EH (cell line): ENCODE measurements around the gene UBL7.

Source experiments
- DNase-seq: peaks from one replicate; pipeline ENCODE4 v3.0.0-alpha.2; 2015; ENCODE audit warnings: low read depth

Gene UBL7

DNA sequence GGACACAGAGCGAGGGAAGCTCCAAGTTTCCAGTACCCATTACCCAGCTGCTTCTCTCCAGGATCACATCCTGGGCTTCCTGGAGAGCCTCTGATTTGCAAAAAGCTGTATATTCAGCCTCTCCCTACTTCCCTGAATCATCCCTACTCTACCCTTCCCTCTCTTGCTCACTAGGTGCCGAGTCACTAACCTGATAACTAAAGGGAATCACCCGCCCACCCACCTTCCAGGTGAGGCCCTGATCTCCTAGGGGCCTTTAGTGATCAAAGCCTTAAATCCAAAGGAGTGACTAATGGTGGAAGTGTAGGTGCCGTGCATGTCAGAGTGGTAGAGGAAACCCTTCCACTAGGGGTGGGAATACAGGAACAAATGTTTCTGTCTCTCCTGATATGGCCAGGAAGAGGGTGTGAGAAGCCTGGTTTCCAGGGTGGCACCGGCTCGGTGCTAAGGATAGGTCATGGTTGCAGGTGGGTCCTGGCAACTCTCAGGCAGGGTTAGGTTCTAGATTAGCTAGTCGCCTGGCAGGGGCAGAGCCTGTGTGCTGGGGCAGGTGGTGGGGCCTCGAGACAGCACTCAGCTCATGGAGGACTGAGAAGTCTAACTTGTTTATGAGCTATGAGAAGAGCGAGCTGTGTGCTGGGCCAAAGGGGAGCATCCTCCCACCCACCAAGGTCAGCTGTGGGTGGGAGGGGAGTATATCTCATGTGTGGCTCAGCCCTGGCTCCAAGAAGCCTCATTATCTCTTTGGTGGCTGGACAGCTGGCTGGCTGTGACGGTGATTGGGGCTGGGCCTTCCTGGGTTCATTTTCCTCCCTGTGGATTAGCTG lies 37.3 kb downstream of the UBL7 start:
- no peak for DNase-seq

DNA sequence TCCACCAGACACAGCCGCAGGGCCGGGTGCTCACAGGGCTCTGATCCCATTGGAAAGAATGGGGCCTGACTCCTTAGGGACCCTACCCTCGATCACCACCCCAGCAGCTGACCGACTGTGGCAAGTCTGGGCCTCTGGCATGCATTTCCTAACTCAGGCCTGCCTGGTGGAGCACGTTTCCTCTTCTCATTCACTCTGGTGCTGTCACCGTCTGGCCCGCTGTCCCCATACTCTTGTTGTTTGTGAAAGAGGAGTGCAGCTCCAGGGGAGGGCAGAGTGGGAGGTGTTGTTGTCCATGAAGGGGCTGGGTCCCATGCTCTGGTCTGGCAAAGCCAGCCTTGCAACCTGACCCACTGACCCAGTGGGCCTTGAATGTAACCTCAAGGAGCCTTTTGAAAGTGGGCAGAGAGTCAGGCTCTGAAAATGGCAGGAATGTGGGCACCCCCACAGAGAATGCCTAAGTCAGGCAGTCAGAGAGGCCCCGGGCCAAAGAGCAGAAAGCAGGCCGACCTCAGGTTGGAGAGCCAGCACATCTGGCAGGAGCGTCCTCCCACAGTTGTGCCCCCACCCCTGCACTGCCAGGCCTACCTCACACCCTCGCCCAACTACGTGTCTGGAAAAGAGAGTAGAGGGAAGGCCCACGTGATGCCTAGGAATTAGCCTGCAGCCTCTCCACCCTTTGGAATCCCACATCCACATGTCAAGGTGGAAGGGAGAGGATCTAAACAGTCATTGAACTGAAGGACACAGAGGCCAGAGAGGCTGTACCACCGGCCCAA lies 38.1 kb downstream of the UBL7 start:
- DNase-seq, result peak; percentile 93

DNA sequence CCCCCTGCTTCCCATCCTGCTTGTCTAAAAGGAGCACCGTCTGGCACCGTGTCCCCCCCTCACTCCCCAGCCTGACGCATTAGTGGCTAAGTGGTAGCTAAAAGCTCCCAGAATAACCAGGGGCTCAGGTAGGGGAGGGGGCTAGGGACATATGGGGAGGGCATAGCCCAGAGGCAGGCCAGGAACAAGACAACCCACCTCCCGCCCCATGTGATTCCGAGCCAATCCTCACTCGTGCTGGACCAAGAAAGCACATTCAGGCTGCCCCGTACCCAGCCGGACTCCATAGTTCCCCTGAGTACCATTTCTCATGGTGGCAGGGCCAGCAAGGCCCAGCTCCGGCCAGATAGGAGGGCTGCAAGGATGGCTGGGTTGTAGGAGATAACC lies 38.7 kb downstream of the UBL7 start:
- no peak for DNase-seq

DNA sequence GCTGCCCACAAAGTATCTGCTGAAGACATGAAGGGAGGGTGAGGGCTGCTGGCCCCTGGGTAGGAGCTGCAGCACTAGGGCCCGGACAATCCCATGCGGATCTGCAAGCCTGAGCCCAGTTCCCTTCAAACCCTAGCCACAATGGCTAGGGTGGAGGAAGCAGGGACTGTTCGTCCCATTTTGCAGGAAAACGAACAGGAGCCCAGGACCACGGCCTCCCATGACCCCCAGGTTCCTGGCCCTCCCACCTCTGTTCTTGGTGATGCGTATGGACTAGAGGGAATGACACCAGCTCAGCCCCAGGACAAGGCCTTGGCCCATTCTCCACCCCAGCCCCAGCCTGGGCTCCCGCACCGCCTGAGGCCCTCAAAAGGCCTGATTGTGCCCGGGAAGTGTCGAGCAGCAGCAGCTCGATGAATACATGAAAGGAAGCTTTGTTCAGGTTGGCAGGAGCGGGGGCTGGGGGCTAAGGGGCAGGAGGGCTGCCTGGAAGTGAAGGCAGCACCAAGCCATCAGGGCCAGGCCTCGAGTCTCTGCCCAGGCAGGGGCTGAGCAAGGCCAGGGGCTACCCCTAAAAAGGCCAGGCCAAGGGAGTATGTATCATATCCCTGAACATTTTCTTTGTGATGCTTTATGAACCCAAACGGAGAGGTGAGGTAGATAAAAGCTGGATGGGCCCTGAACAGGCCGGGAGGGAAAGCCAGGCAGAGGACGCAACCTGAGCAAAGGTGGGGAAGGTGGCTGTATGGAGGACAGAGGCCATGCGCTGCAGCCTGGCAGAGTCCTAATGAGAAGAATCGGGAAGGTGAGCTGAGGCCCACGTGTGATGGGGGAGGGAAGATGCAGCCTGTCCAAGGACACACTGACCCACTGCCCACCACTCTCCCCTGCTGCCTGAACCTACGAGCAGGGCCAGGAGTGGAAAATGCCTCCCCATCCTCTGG lies 39.4 kb downstream of the UBL7 start:
- no peak for DNase-seq

DNA sequence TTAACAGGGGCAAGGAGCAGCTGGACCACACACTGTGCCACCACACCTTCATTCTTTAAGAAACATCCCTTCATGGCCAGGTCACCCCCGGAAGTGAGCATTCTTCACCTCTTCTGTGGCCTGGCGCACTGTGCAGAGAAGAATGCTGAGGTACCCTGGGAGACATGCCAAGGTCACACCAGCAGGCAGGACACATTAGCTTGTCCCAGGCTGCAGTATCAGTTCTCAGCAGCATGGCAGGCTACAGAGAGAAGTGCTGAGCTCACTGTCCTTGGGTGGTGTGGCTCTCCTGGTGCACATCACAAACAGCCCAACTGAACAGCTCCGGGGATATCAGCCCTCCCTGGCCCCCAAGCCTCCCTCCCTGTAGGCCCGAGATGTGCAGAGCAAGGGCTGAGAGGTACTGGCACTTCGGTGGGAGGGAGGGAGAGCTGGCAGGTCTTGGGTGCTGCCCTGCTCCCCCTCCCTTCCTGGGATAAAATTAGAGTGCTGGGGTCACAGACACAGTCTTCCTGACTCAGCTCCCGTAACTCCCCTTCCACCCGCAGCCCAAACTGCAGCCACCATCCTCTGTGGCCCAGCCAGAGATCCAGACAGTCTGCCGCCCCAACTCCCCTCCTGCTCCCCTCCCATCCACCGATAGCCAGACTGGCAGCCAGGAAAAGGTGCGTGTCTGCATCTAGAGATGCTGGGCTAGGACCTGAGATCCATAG lies 40.6 kb downstream of the UBL7 start:
- DNase-seq, result peak; percentile 68

DNA sequence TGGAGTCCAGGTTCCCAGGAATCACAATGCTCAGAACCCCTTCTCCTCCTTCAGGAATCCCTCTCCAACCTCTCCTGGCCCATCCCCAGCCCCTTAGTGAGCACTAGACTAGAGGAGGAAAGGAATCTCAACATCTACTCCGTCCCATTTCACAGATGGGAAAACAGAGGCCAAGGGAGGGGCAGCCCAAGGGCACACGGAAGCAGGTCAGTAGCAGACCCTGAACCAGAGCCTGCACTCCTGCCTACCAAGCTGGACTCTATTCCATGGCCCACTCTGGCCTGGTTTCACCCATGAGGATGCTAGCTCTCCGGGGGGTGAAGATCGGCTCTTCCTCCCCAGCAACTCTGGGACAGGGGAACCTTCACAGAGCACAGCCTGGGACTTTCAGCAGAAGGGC lies 41.5 kb downstream of the UBL7 start:
- DNase-seq, result no peak

DNA sequence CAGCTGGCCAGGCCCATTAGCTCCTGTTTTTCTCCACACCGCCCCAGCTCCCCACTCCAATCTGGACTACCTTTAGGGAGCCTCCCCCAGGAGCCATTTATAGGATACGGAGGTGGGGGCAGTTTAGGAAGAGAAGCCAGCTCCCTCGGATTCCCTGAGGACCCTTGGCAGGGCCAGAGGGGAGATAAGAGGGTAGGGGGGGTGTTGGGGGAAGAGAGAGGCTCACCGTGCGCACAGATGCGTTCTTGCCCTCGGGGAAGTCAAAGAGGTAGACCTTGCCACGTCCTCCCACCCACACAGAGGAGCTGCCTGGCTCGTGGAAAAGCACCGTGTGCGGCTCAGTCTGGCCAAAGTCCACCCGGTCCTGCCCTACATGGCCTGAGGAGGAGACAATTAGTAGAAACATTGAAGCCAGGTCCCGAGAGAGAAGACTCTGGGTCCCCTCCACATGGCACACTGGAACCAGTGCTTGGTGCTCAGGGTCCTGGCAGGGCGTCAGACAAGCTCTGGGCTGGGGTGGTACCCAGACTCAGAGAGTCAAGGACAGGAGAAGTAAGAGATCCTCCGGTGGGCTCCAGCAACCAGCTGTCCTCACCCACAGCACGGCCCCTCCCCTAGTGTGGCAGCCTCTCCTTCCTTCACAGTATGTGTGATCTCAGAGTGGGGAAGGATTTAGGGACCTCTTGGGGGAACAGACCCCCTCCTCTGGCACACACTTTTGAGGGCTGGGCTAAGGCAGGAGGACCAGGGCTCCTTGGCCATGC lies 42.2 kb downstream of the UBL7 start:
- no peak for DNase-seq

DNA sequence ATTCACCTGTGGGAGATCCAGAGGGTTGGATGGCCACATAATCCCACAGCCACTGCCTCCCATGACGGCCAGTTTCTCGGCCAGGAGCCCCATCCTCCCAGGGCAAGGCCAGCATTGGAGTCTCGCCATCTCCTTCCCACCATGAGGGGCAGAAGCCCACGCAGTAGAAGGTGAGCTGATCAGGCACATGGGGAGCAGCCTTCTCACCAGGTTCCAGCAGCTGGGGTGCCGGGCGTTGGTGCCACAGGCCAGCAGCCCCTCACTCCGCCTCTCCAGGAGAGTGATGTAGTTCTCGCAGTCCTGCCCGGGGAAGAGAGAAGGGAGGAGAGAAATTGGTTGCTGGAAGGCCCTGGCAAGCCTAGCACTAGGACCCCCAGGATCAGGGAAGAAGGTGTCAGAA lies 43.3 kb downstream of the UBL7 start:
- no peak for DNase-seq

DNA sequence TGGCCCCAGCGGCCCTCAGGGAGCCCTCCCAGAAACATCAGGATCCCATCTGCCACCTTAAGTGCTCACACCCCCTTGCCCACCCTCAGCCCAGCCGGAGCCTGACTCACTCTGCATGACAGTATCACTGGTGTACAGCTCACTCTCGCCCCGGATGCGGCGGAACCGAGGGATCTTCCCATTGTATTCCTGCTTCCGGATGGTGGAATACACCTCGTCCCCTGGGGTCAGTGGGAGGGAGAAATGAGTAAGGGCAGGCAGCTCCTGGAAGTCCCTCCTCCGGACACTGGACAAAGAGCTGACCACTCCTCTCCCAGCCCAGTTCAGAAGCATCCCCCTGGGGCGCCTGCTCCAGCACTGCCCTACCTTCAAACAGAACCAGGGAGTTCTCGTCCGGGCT lies 43.7 kb downstream of the UBL7 start:
- DNase-seq, result peak; percentile 84

DNA sequence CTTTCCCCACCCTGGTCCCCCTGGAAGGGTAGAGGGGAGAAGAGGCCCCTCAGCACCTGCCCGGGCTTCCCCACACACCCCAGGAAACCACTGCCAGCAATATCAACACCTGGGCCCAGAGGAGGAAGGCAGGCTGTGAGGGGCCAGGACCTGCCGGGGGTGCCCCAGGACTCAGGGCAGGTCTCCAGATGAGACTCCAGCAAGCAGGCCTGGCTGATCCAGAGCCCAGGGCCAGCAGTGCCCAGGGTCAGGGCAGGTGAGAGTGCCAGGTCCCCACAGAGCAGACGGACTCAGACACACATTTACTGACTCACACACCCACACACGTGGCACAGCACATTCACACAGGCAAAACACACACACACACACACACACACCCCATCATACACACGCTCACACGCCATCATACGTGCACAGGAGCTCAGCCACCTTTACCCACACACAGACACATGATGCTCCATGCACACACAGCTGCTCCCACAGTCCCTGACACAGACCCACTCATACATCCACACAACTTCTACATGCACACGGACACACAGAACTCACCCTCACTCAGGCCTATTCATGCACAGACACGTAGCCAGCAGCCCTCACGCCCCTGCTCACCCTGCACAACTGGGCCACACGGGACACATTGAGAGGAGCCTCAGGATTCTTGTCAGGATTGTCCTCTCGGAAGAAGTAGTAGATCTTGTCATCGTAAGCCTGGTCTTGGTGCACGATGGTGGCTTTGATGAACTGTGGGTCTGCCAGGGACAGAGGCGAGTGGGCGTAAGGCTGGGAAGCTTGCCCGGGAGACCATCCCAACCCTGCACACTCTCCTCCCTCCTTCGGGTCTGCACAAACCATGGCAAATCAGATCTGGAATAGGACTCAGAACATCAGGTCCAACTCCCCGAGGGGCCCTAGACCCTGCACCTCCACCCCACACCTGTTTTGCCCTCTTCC lies 44.7 kb downstream of the UBL7 start:
- no peak for DNase-seq

DNA sequence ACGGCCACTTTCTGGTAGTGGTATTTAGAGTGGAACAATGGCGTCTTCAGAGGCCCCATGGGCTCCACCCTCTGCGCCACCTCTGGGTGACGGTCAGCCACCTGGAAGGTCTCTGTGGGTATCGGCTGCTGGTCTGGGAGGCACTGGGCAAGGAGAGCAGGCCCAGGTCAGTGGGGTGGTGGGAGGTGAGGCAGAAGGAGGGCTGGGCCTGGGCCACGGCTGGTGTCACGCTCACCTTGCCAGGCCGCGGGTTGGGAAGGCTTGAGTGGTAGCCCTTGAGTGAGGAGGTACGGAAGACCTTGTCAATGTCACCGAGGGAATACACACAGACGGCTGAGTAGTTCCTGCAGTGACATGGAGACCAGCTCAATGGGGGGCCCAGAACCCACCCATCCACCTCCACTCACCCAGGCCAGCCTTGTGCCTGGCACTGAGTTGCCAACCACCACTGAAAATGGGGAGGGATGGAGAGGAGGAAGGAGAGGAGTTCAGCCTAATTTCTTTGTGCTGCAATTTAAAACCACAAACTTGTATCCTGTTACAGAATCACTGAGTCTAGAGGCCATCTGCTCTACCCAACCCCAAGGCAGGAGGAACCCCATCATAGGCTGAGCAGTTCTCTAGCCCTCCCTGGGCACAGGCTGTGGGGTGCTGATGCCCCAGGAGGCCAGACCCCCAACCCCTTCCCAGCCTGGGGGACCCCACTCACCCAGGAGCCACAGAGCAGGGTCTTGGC lies 46.2 kb downstream of the UBL7 start:
- no peak for DNase-seq

DNA sequence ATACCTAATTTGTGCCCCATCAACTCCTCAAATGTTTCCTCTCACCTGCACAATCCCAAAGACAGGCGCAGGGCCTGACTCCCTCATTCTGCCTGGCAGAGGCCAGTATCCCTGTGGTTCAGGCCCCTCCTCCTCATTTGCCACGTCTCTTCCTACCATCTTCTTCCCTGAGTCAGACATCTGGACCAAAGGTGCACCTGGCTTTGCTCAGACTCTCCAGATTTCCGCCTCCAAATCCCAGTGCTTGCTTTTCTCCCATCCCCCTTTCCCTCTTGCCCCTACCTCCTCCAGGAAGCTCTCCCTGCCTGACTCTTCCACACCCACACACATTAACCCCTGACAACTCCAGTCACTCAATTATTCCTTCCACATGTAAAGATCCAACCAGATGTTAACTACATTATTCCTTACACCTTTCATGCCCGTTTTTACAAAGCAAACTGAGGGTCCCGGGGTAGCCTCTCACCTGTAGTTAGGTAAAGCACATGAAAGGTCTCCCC lies 46.8 kb downstream of the UBL7 start:
- no peak for DNase-seq

DNA sequence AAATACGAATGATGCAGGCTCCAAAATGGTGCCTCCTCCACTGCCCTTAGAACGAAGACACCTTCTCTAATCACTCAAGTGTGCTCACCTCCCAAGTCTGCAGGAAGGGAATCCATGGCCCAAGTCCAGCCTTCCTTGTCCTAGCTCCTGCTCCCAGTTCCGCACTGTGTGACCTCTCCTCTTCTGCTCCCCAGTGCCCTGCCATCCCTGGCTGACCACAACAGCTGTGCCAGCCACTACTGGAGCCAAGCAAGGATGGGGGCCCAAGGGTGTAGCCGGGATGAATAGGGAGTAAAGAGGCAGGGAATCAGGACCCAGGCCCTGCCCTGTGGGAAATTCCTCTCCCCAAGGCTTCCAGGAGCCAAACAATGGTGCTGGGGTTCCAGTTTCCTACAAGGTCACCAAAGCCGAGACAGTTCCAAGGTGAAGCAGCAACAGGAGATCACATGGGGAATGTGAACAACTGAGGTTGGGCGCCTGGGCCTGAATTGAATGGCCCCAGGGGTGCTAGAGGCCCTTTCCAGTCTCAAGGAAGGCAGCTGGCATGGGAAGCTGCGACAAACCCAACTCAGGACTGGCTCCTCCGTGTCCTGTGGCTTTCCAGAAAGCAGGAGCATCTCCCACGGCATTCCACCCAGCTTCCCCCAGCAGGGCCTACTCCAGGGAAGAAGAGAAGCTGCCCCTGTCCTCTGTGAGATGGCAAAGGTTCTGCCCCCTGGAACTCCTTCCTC lies 47.4 kb downstream of the UBL7 start:
- DNase-seq, result no peak

DNA sequence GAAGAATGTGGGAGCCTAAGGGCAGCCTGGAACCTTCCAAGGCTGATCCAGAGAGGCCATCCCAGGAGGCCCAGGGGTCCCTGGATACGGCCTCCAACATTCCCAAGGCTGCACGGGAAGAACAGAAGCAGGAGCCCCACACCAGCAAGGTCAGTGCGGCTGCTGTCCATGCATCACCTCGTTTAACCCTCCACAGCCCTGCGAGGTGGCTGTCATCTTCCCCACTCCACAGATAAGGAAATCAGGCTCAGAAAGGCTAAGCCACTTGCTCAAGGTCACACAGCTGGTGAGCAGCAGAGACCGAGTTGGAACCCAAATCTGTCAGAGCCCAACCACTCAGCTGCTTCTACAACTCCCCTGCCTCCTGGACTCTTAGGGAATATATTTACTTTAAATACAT lies 48.8 kb downstream of the UBL7 start:
- DNase-seq, result no peak

DNA sequence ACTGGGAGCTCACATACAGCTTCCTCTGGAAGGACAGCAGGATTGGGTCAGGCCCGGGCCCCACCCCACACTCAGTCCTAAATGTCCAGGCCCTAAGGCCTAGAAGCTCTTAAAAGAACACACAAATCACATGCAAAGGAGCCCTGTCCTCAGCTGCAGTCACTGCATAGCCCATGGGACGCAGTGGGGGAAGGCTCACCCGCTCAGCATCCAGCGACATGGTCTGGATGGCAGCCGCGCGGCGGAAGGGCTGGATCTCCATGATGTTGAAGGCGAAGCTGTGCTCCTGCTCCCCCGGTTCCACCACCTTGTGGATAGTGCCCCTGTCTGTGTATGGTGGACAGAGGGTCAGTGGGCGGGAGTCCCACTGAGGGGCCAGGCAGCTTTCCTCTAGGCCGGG lies 49.3 kb downstream of the UBL7 start:
- no peak for DNase-seq

DNA sequence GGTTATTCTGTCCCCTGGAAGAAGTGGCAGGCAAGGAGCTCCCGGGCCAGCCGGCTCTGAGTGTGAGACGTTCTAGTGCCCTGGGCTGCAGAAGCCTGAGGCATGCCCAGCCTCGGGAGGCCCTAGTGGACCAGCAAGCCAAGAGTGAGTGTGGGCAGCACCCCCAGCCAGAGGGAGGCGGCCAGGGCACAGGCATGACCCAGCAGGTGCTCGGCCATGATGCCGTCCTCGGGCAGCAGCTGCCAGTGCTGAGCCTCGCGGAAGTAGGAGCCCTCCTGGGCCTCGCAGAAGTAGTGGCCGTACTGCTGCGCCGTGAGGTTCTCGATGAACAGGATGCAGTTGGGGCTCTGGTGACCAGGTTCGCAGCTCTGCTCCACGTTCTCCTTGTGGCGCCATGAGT lies 50.5 kb downstream of the UBL7 start:
- DNase-seq, result no peak

DNA sequence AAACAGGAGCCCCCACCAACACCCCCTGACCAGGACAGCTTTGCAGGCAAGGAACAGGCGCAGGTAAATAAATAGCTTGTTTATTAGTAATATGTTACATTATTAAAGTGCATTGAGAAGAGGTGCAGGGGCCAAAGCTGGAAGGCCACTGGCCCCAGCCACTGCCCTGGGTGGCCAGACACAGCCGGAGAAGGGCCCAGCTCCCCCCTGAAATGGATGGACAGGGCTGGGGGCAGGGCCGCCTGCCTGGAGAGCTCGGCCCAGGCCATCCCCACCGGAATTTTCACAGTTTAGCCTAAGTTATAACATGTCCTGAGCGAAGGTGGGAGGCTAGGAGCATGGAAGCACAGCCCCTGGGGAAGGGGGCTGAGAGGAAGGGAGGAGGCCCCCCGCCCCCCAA lies 51.7 kb downstream of the UBL7 start:
- DNase-seq, result no peak

DNA sequence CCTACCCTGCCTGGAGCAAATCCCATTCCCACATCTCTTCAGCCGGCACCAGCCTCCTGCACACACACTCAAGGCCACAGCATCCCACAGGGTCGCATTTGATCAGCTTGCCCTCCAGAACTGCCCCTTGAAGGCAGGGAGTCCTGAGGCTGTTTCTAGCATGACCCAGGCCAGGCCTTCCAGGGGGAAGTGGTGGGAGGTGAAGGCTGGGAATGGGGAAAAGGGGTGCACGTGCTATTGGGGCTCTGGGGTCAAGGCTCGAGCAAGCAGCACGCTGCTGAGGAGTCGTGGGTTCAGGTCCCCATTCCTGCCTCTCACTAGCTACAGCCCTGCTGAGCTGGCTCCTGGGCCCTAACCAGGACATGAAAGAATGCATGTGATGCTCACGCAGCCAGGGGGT lies 52.1 kb downstream of the UBL7 start:
- DNase-seq, result no peak
